H1 (cell line): ENCODE measurements around the gene HAVCR2. TPM values are rescaled to one million over a fixed set of nuclear protein-coding genes. Genes with fewer than 3 reads are reported as not detected.

Source experiments
- CTCF ChIA-PET: fragments of 300-600 bp; sonication (Branson Sonifier 250); formaldehyde crosslinking; loops from one replicate; lab custom pipeline; 2021; ENCODE audit not compliant: partially characterized antibody; lab: Charles Lee
- POLR2A ChIA-PET: fragments of 300-600 bp; sonication (Branson Sonifier 250); formaldehyde crosslinking; loops from one replicate; lab custom pipeline; 2021; ENCODE audit warnings: inconsistent platforms; ENCODE audit not compliant: partially characterized antibody; lab: Charles Lee
- DNase-seq, 2 experiments: peaks; one replicate each; pipeline versions ENCODE4 v3.0.0 to v3.0.0-alpha.2; 2010 to 2022; ENCODE audit warnings: low spot score in 2 of 2, low read depth in 1 of 2, mixed read lengths in 1 of 2
- FAIRE-seq: peaks from 2 replicates; lab custom pipeline; 2011; peaks lifted over from hg19 to GRCh38; lab: Jason Lieb, UNC
- H2AFZ ChIP-seq: 2 replicates; pipeline ENCODE4 v1.8.1; 2012; ENCODE audit warnings: low read length, inconsistent platforms
- H2AK5ac ChIP-seq: 2 replicates; pipeline ENCODE4 v1.6.1; 2013; ENCODE audit warnings: low read depth, low read length
- H2BK120ac ChIP-seq: replicated peaks from 2 replicates; pipeline ENCODE3; 2013; ENCODE audit warnings: low read depth, low read length, inconsistent platforms
- H2BK12ac ChIP-seq: 2 replicates; pipeline ENCODE4 v1.6.1; 2013; ENCODE audit warnings: low read depth, low read length
- H2BK15ac ChIP-seq: 2 replicates; pipeline ENCODE4 v1.6.1; 2013; ENCODE audit warnings: low read length
- H2BK20ac ChIP-seq: 2 replicates; pipeline ENCODE4 v1.6.1; 2013; ENCODE audit warnings: low read length
- H2BK5ac ChIP-seq: 2 replicates; pipeline ENCODE4 v1.6.1; 2013; ENCODE audit warnings: low read depth, low read length
- H3K14ac ChIP-seq: 2 replicates; pipeline ENCODE4 v1.6.1; 2013; ENCODE audit warnings: inconsistent platforms; ENCODE audit not compliant: insufficient read length
- H3K18ac ChIP-seq: 2 replicates; pipeline ENCODE4 v1.6.1; 2013; ENCODE audit warnings: low read length; ENCODE audit errors: extremely low read depth
- H3K23ac ChIP-seq: 2 replicates; pipeline ENCODE4 v1.6.1; 2013; ENCODE audit warnings: inconsistent platforms; ENCODE audit not compliant: insufficient read length
- H3K23me2 ChIP-seq: 2 replicates; pipeline ENCODE4 v1.6.1; 2013; ENCODE audit warnings: low read depth, low read length
- H3K27ac ChIP-seq: 2 replicates; pipeline ENCODE4 v1.6.1; 2011; ENCODE audit warnings: low read depth, low read length, inconsistent platforms
- H3K27me3 ChIP-seq, 4 experiments: replicated peaks in 1 of 4; 1 replicate in 1 of 4; 2 replicates in 3 of 4; pipeline versions ENCODE4 v1.6.1 to v1.8.1; 2011 to 2013; ENCODE audit warnings: low read length in 3 of 4, mild to moderate bottlenecking in 3 of 4, inconsistent platforms in 2 of 4, mixed read lengths in 2 of 4, moderate library complexity in 1 of 4; ENCODE audit not compliant: control insufficient read depth in 3 of 4, insufficient read depth in 3 of 4; ENCODE audit errors: extremely low read depth in 1 of 4
- H3K36me3 ChIP-seq, 4 experiments: 2 replicates each; pipeline versions ENCODE4 v1.6.1 to v1.8.1; 2011 to 2013; ENCODE audit warnings: mild to moderate bottlenecking in 4 of 4, low read length in 3 of 4, moderate library complexity in 2 of 4, control low read depth in 1 of 4, inconsistent platforms in 1 of 4; ENCODE audit not compliant: insufficient read depth in 4 of 4, control insufficient read depth in 2 of 4
- H3K4ac ChIP-seq: replicated peaks from 2 replicates; pipeline ENCODE3; 2013; ENCODE audit warnings: low read length, low read depth, mixed read lengths, inconsistent platforms; ENCODE audit not compliant: insufficient read length
- H3K4me1 ChIP-seq, 4 experiments: replicated peaks in 1 of 4; 1 replicate in 1 of 4; 2 replicates in 3 of 4; pipeline versions ENCODE4 v1.6.1 to v1.8.1; 2011 to 2013; ENCODE audit warnings: low read length in 3 of 4, inconsistent platforms in 2 of 4, mixed read lengths in 1 of 4; ENCODE audit not compliant: insufficient read depth in 4 of 4, control insufficient read depth in 3 of 4
- H3K4me2 ChIP-seq, 2 experiments: 2 replicates each; pipeline versions ENCODE4 v1.6.1 to v1.8.1; 2011 to 2013; ENCODE audit warnings: low read depth in 2 of 2, low read length in 2 of 2, control low read depth in 1 of 2, inconsistent platforms in 1 of 2, mild to moderate bottlenecking in 1 of 2; ENCODE audit not compliant: insufficient read depth in 1 of 2
- H3K4me3 ChIP-seq, 4 experiments: fragments of 200-600, 300-600 bp in 1 of 4; sonication (generic), shearing (Covaris generic), sonication (Bioruptor Twin) in 1 of 4; 2 replicates each; pipeline versions ENCODE4 v1.5.1 to v1.8.1; 2011 to 2016; ENCODE audit warnings: low read length in 4 of 4, low read depth in 3 of 4, control low read depth in 2 of 4, inconsistent platforms in 2 of 4, mild to moderate bottlenecking in 2 of 4, mixed read lengths in 1 of 4, moderate library complexity in 1 of 4; ENCODE audit not compliant: insufficient read depth in 2 of 4; ENCODE audit errors: extremely low read depth in 1 of 4
- H3K56ac ChIP-seq: replicated peaks from 2 replicates; pipeline ENCODE3; 2013; ENCODE audit warnings: low read depth, mild to moderate bottlenecking, mixed read lengths, low read length, inconsistent platforms; ENCODE audit not compliant: insufficient read length
- H3K79me1 ChIP-seq: 2 replicates; pipeline ENCODE4 v1.6.1; 2013; ENCODE audit warnings: low read depth, low read length, control low read depth
- H3K79me2 ChIP-seq, 2 experiments: 2 replicates each; pipeline versions ENCODE4 v1.6.1 to v1.8.1; 2012 to 2013; ENCODE audit warnings: low read length in 2 of 2, mild to moderate bottlenecking in 2 of 2, inconsistent platforms in 1 of 2; ENCODE audit not compliant: insufficient read depth in 2 of 2, control insufficient read depth in 1 of 2
- H3K9ac ChIP-seq, 4 experiments: replicated peaks in 1 of 4; 1 replicate in 1 of 4; 2 replicates in 3 of 4; pipeline versions ENCODE4 v1.6.1 to v1.8.1; 2011 to 2013; ENCODE audit warnings: low read depth in 3 of 4, low read length in 3 of 4, control low read depth in 2 of 4, mild to moderate bottlenecking in 2 of 4, moderate library complexity in 2 of 4, inconsistent platforms in 1 of 4; ENCODE audit errors: extremely low read depth in 1 of 4
- H3K9me3 ChIP-seq, 2 experiments: 2 replicates each; pipeline versions ENCODE4 v1.6.1 to v1.8.1; 2012 to 2013; ENCODE audit warnings: mild to moderate bottlenecking in 2 of 2, moderate library complexity in 2 of 2, control low read depth in 1 of 2, inconsistent platforms in 1 of 2, low read depth in 1 of 2, low read length in 1 of 2, mixed read lengths in 1 of 2; ENCODE audit not compliant: insufficient read depth in 2 of 2
- H4K20me1 ChIP-seq, 2 experiments: replicated peaks in 1 of 2; 2 replicates each; pipeline versions ENCODE3 to v1.8.1; 2011 to 2013; ENCODE audit warnings: inconsistent platforms in 2 of 2, low read length in 2 of 2, mild to moderate bottlenecking in 1 of 2; ENCODE audit not compliant: insufficient read depth in 2 of 2, control insufficient read depth in 1 of 2
- H4K5ac ChIP-seq: 2 replicates; pipeline ENCODE4 v1.6.1; 2013; ENCODE audit warnings: low read length, low read depth, mixed read lengths, inconsistent platforms; ENCODE audit not compliant: insufficient read length
- H4K8ac ChIP-seq: 2 replicates; pipeline ENCODE4 v1.8.0; 2013; ENCODE audit warnings: mild to moderate bottlenecking, moderate library complexity, low read length, inconsistent platforms; ENCODE audit not compliant: insufficient read depth; ENCODE audit errors: extremely low read depth
- H4K91ac ChIP-seq: replicated peaks from 2 replicates; pipeline ENCODE3; 2013; ENCODE audit warnings: low read length, mixed read lengths, inconsistent platforms; ENCODE audit not compliant: insufficient read length
- CBX5 ChIP-seq: fragments of 300-800, 300-1000 bp; sonication (generic); IDR thresholded peaks from 2 replicates; pipeline ENCODE4 v1.7.1; 2016; ENCODE audit warnings: antibody characterized with exemption, low read length, low read depth
- GABPA ChIP-seq: IDR thresholded peaks from 2 replicates; pipeline ENCODE4 v1.6.1; 2011; ENCODE audit warnings: mild to moderate bottlenecking, low read length, moderate library complexity, borderline replicate concordance; ENCODE audit not compliant: insufficient read depth
- GTF2F1 ChIP-seq: IDR thresholded peaks from 2 replicates; pipeline ENCODE4 v1.6.1; 2012; ENCODE audit warnings: low read depth, low read length, improper control_type of control experiment, borderline replicate concordance
- KDM5A ChIP-seq: fragments of 200-600 bp; IDR thresholded peaks from 2 replicates; pipeline ENCODE4 v1.7.1; 2012; ENCODE audit warnings: mild to moderate bottlenecking, low read length, inconsistent platforms, mixed read lengths
- NRF1 ChIP-seq: IDR thresholded peaks from 2 replicates; pipeline ENCODE4 v1.6.1; 2011; ENCODE audit warnings: mild to moderate bottlenecking, low read depth, low read length, improper control_type of control experiment
- RNF2 ChIP-seq: fragments of 200-900, 300-1000 bp; sonication (generic); IDR thresholded peaks from 2 replicates; pipeline ENCODE4 v1.7.1; 2016; ENCODE audit warnings: borderline replicate concordance, low read depth, mild to moderate bottlenecking, antibody characterized with exemption, low read length; ENCODE audit not compliant: poor library complexity, severe bottlenecking; ENCODE audit errors: missing control alignments
- RXRA ChIP-seq: IDR thresholded peaks from 2 replicates; pipeline ENCODE4 v1.6.1; 2011; ENCODE audit warnings: low read depth, mild to moderate bottlenecking, low read length, moderate library complexity; ENCODE audit not compliant: insufficient read depth
- SIRT6 ChIP-seq: IDR thresholded peaks from one replicate; pipeline ENCODE4 v1.7.1; 2012; ENCODE audit warnings: low read length, inconsistent platforms
- SIX5 ChIP-seq: IDR thresholded peaks from 2 replicates; pipeline ENCODE4 v1.6.1; 2011; ENCODE audit warnings: mild to moderate bottlenecking, low read depth, low read length
- WGBS, 2 experiments: shearing (Covaris generic) in 1 of 2; methylation state at CpG; one replicate each; pipeline versions ENCODE4 v1.1.6 to v1.1.7; 2013 to 2015; ENCODE audit warnings: low lambda C conversion rate in 2 of 2, mixed read lengths in 2 of 2, inconsistent platforms in 1 of 2, low coverage in 1 of 2, missing lambda C conversion rate in 1 of 2; ENCODE audit not compliant: insufficient replicate concordance in 2 of 2, insufficient coverage in 1 of 2, insufficient read length in 1 of 2; ENCODE audit errors: extremely low coverage in 1 of 2, missing lambda C conversion rate in 1 of 2; 5-methylcytosine and 5-hydroxymethylcytosine counted together
- polyA plus RNA-seq, 7 experiments: library from polyadenylated mRNA; depleted of rRNA in 3 of 7; stranded (reverse) in 5 of 7; unstranded in 2 of 7; fragments of >200 nt in 5 of 7; fragments of 200-250 nt in 2 of 7; gene quantifications; 1 replicate in 5 of 7; 2 replicates in 1 of 7; 4 replicates in 1 of 7; pipeline versions ENCODE4 v1.2.1 to v1.2.3, GENCODE V29; 2011 to 2013; ENCODE audit warnings: missing spikeins in 2 of 7, mixed read lengths in 2 of 7
- total RNA-seq: library from RNA; stranded (reverse); fragmentation: NEBNext Ultra II Directional; extraction: Animal tissue kit (Norgen Biotek cat#: 25700); gene quantifications from 2 replicates; pipeline ENCODE4 v1.2.1, GENCODE V29; 2021
- TF ChIP-seq, protein P1 (sequence below): IDR thresholded peaks from 2 replicates; pipeline ENCODE4 v1.6.1; 2012; ENCODE audit warnings: low read length, inconsistent platforms
- TF ChIP-seq, protein P2 (sequence below): IDR thresholded peaks from 2 replicates; pipeline ENCODE4 v1.6.1; 2011; ENCODE audit warnings: low read depth, mild to moderate bottlenecking, low read length; ENCODE audit not compliant: insufficient read depth

Gene HAVCR2
- total and polyA plus RNA-seq, 2 of the 8 experiments (the other 6 are each of a cell fraction or from before 2014, with no cell fraction given): 0.03 TPM; not detected in 1

GRCh38 chr5:157116483-157116954 is 7.7 kb upstream of the HAVCR2 start:
- Histone ChIP-seq H3K18ac (no peak overlapping the region), H2BK20ac (no peak overlapping the region), H3K4me2 (no peak overlapping the region), H4K20me1 (no peaks in the 10 kb centered on the region), H3K14ac (no peak overlapping the region), H3K23me2 (no peaks in the 10 kb centered on the region), H2BK12ac (no peak overlapping the region), H2AK5ac (no peak overlapping the region), H2BK120ac (no peak overlapping the region), H3K4me1 (no peaks in the 10 kb centered on the region; a peak in 1 of 7 replicates), H4K8ac (no peak overlapping the region), H3K9me3 (no peaks in the 10 kb centered on the region), H3K36me3 (no peaks in the 10 kb centered on the region), H4K91ac (no peak overlapping the region), H2BK5ac (no peak overlapping the region), H3K56ac (no peak overlapping the region), H3K9ac (no peak overlapping the region), H3K27me3 (no peaks in the 10 kb centered on the region), H3K4ac (no peak overlapping the region), H3K23ac (no peak overlapping the region), H2AFZ (peak overlapping the region; percentile 44; the same call in 1 of the 2 replicates), H3K79me1 (no peaks in the 10 kb centered on the region), H2BK15ac (no peak overlapping the region), H3K27ac (no peak overlapping the region), H3K79me2 (no peaks in the 10 kb centered on the region), H4K5ac (no peak overlapping the region), H3K4me3 (no peak overlapping the region)
- ChIA-PET CTCF (interaction anchor here (1.7 kb wide), 1 partner anchor 16 kb away, joined by 7 read pairs; no protein-coding TSS in a partner anchor), POLR2A (no interaction called here)
- DNase-seq (no peak), FAIRE-seq (no peak)
- WGBS, 2 experiments: 75% methylated on average over 6 of the region's 6 CpGs; no CpG with 5 or more reads in 1 of the 2 experiments
- TF ChIP-seq RXRA (no peak), CBX5 (no peak), SIX5 (no peak), KDM5A (no peak), GTF2F1 (no peak), GABPA (no peak), NRF1 (no peak), RNF2 (no peak), SIRT6 (no peak)
- TF ChIP-seq, protein P1, sequence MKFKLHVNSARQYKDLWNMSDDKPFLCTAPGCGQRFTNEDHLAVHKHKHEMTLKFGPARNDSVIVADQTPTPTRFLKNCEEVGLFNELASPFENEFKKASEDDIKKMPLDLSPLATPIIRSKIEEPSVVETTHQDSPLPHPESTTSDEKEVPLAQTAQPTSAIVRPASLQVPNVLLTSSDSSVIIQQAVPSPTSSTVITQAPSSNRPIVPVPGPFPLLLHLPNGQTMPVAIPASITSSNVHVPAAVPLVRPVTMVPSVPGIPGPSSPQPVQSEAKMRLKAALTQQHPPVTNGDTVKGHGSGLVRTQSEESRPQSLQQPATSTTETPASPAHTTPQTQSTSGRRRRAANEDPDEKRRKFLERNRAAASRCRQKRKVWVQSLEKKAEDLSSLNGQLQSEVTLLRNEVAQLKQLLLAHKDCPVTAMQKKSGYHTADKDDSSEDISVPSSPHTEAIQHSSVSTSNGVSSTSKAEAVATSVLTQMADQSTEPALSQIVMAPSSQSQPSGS: no peak
- TF ChIP-seq, protein P2, sequence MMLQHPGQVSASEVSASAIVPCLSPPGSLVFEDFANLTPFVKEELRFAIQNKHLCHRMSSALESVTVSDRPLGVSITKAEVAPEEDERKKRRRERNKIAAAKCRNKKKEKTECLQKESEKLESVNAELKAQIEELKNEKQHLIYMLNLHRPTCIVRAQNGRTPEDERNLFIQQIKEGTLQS: no peak
